Heart right ventricle (tissue), 16 donors: Measurements from ENCODE around the gene CGNL1. TPM values are rescaled to one million over a fixed set of nuclear protein-coding genes. Genes with fewer than 3 reads are reported as not detected.

Source experiments
- ATAC-seq, 8 donors: fragments of 200-7000 bp; cut with Tn5 transposase; one replicate each; pipeline ENCODE4 v1.9.1; 2020; ENCODE audit warnings: mild to moderate bottlenecking in 8 of 8, moderate library complexity in 8 of 8, moderate number of reproducible peaks in 1 of 8
- DNase-seq, 2 donors: peaks; one replicate each; pipeline ENCODE4 v3.0.0-alpha.2; 2020
- H3K27ac ChIP-seq, 10 donors: fragments of 200-600 bp; sonication (generic) in 2 of 10; one replicate each; pipeline versions ENCODE4 v1.5.0 to v1.8.0; 2020 to 2022; ENCODE audit warnings: mild to moderate bottlenecking in 3 of 10
- H3K27me3 ChIP-seq, 7 donors: fragments of 200-600 bp; one replicate each; pipeline ENCODE4 v1.8.0; 2021 to 2022; ENCODE audit warnings: mild to moderate bottlenecking in 2 of 7
- H3K36me3 ChIP-seq, 9 donors: fragments of 200-600 bp; sonication (generic) in 1 of 9; one replicate each; pipeline versions ENCODE4 v1.5.0 to v1.8.0; 2020 to 2022; ENCODE audit warnings: mild to moderate bottlenecking in 2 of 9
- H3K4me1 ChIP-seq, 9 donors: fragments of 200-600 bp; sonication (generic) in 1 of 9; one replicate each; pipeline versions ENCODE4 v1.5.0 to v1.8.0; 2020 to 2022; ENCODE audit warnings: mild to moderate bottlenecking in 4 of 9
- H3K4me3 ChIP-seq, 10 donors: fragments of 200-600 bp; sonication (generic) in 2 of 10; one replicate each; pipeline versions ENCODE4 v1.5.0 to v1.8.0; 2020 to 2022; ENCODE audit warnings: mild to moderate bottlenecking in 7 of 10, moderate library complexity in 2 of 10
- H3K9me3 ChIP-seq, 11 donors: fragments of 200-600 bp in 10 of 11; sonication (generic) in 2 of 11; one replicate each; pipeline versions ENCODE4 v1.5.0 to v1.8.0; 2013 to 2022; ENCODE audit warnings: mild to moderate bottlenecking in 2 of 11, control low read depth in 1 of 11, moderate library complexity in 1 of 11
- CTCF ChIP-seq, 9 donors: fragments of 200-600 bp; sonication (generic) in 2 of 9; IDR thresholded peaks; one replicate each; pipeline versions ENCODE4 v1.5.0 to v1.8.0; 2021 to 2022; ENCODE audit warnings: antibody characterized with exemption in 9 of 9, mild to moderate bottlenecking in 5 of 9, moderate library complexity in 1 of 9
- WGBS, 2 donors: extraction: QIAGEN DNeasy Blood & Tissue Kit; methylation state at CpG; one replicate each; pipeline ENCODE4 v1.1.7; 2013; ENCODE audit warnings: inconsistent platforms in 1 of 2; 5-methylcytosine and 5-hydroxymethylcytosine counted together
- intact Hi-C, 10 donors: fragments of 100-400 bp; cut with DNase I; formaldehyde crosslinking; loops; one replicate each; pipeline versions ENCODE4 v1.11.1 to v1.14.2; 2022
- polyA plus RNA-seq, 2 donors: library from polyadenylated mRNA; stranded (reverse); fragments of 200-250 nt; gene quantifications; one replicate each; pipeline ENCODE4 v1.2.3, GENCODE V29; 2013
- total RNA-seq, 10 donors: library from RNA; stranded (reverse); fragmentation: NEBNext Ultra II Directional in 3 of 10; extraction: Animal tissue kit (Norgen Biotek cat#: 25700) in 3 of 10; gene quantifications; one replicate each; pipeline versions ENCODE4 v1.2.1 to v1.2.4, GENCODE V29; 2021 to 2023
- donor health status: Arrhythmogenic right ventricular cardiomyopathy.
- donor health status: ischemic (EF 13 %, LVEDD 7.1; RV severe dilation, severe dysfunction).
- donor health status: healthy with polysubstance abuse.
- donor health status: DM: no; HTN: yes; CAD: no.
- donor health status: DM: no; HTN: no; CAD: no.
- donor health status: ischemic (EF 25% LVEDD 6.9; RV normal size, moderate dysfunction).
- donor health status: ischemic (EF 25% LVEDD 5.7; RV mildly dilated, moderate dysfunction).
- donor health status: healthy.
- donor health status: DM: yes; HTN: yes; CAD: no.
- donor health status: Ischemic cardiomyopathy.
- donor health status: ischemic (EF 35%, LVEDD 5.7; RV mildly dilated, moderate dysfunction).
- donor health status: nonischemic (EF 11% LVEDD 7.7; RV severe dilation, severe dysfunction).
- donor health status: DM: yes; HTN: yes; CAD: no.
- donor health status: PGD.
- donor health status: ischemic (EF 29% LVEDD 5.4; RV normal size, mild dysfunction).
- donor health status: nonischemic (EF 23%, LVEDD 6.1; RV moderate dilation, normal function).

Gene CGNL1
- total and polyA plus RNA-seq, 12 donors = 2.7 to 42.9 (median 33.7) TPM

GRCh38 chr15:57518779-57519405 lies 142.6 kb downstream of the CGNL1 start:
- ATAC-seq = peak in 2 of 8 donors; percentile 26 to 33
- Histone ChIP-seq H3K36me3 (peaks cover 0 to 12% (median 0%) of the 10 kb centered on the region in 9 donors), H3K9me3 (no peaks in the 10 kb centered on the region), H3K27ac (peak overlapping the region in 1 of 10 donors; percentile 12), H3K4me3 (no peak overlapping the region), H3K27me3 (no peaks in the 10 kb centered on the region), H3K4me1 (peaks cover 0 to 35% (median 3%) of the 10 kb centered on the region in 9 donors)
- no peak for TF ChIP-seq CTCF (IDR thresholded peaks at IDR 0.05)
- intact Hi-C loops = loop anchor here in 1 of 10 donors (10.0 kb wide), 1 partner anchor 144 kb away; the partner anchor contains the start of gene CGNL1
- DNase-seq = no peak
- WGBS, 2 donors = 46 to 59% methylated on average over 13 of the region's 13 CpGs

- Histone ChIP-seq H3K36me3 (peaks cover 0 to 12% (median 0%) of the 10 kb centered on the region in 9 donors), H3K4me3 (no peak overlapping the region), H3K27ac (no peak overlapping the region), H3K9me3 (no peaks in the 10 kb centered on the region), H3K4me1 (peaks cover 0 to 35% (median 3%) of the 10 kb centered on the region in 9 donors), H3K27me3 (no peaks in the 10 kb centered on the region)
- no peak for ATAC-seq
- 95 to 96% methylated on average over 4 of the region's 4 CpGs for WGBS, 2 donors
- no peak for TF ChIP-seq CTCF (IDR thresholded peaks at IDR 0.05)
- DNase-seq = no peak
- intact Hi-C loops = loop anchor here (1.0 to 10.0 kb wide), 6 partner anchors 45 to 1025 kb away; partner anchors contain the start of gene CGNL1 (in 1 of the 10)
These were observed 143.5 kb downstream of the CGNL1 start for GRCh38 chr15:57519806-57520205.

GRCh38 chr15:57521503-57521902 lies 145.2 kb downstream of the CGNL1 start:
- 84 to 85% methylated on average over 2 of the region's 2 CpGs for WGBS, 2 donors
- intact Hi-C loops = loop anchor here in 9 of 10 donors (5.0 to 10.0 kb wide), 4 partner anchors 367 to 1027 kb away; no protein-coding TSS in a partner anchor
- no peak for ATAC-seq
- Histone ChIP-seq H3K4me1 (peaks cover 0 to 35% (median 3%) of the 10 kb centered on the region in 9 donors), H3K27ac (peak overlapping the region in 4 of 10 donors; percentile 36 to 72 (median 62)), H3K36me3 (peaks cover 0 to 12% (median 0%) of the 10 kb centered on the region in 9 donors), H3K9me3 (no peaks in the 10 kb centered on the region), H3K27me3 (no peaks in the 10 kb centered on the region), H3K4me3 (no peak overlapping the region)
- no peak for DNase-seq
- TF ChIP-seq CTCF (IDR thresholded peaks at IDR 0.05) = no peak

DNA sequence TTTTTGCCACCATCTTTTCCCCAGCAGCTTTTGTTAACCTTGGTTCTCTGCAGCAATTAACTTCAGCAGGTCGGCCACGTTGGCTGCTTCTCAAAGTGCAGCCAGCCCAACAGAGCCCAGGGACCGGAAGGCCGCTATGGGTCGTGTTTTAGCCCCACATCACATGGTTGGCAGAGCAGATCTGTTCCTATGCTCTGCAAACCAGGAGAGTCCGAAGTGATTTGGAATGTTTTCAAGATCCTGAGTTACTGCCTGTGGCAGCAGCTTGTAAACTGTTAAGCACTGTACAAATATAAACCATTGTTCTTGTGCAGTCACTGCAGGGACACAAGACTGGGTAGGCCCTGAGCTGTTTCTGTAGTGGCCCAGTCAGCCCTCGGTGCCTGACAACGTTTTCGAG lies 145.8 kb downstream of the CGNL1 start:
- intact Hi-C loops = loop anchor here in 9 of 10 donors (5.0 to 10.0 kb wide), 4 partner anchors 367 to 1027 kb away; no protein-coding TSS in a partner anchor
- no peak for TF ChIP-seq CTCF (IDR thresholded peaks at IDR 0.05)
- ATAC-seq (peak; percentile 26 to 89 (median 79)), DNase-seq (peak in 1 of 2 donors; percentile 31)
- Histone ChIP-seq H3K4me1 (peaks cover 0 to 38% (median 3%) of the 10 kb centered on the region in 9 donors), H3K27me3 (no peaks in the 10 kb centered on the region), H3K4me3 (no peak overlapping the region), H3K9me3 (no peaks in the 10 kb centered on the region), H3K36me3 (peaks cover 0 to 7% (median 0%) of the 10 kb centered on the region in 9 donors), H3K27ac (peak overlapping the region in 8 of 10 donors; percentile 26 to 72 (median 59))
- 49 to 65% methylated on average over 9 of the region's 9 CpGs for WGBS, 2 donors
